Cerebellar nuclear complex (tissue), 1 donor: ENCODE measurements around the gene SPRTN.
A peak's percentile ranks its signal among the peaks of the same experiment; 100 is the strongest.
"Not testable (repeated sequence)": the region's sequence is repeated elsewhere in the genome, so short reads cannot be mapped to it uniquely, and the experiment has no call there.

Experiments used
- DNase-seq, 2 experiments: peaks; one replicate each; lab custom pipeline; 2025; lab: John Stamatoyannopoulos, UW

The SPRTN gene

DNA sequence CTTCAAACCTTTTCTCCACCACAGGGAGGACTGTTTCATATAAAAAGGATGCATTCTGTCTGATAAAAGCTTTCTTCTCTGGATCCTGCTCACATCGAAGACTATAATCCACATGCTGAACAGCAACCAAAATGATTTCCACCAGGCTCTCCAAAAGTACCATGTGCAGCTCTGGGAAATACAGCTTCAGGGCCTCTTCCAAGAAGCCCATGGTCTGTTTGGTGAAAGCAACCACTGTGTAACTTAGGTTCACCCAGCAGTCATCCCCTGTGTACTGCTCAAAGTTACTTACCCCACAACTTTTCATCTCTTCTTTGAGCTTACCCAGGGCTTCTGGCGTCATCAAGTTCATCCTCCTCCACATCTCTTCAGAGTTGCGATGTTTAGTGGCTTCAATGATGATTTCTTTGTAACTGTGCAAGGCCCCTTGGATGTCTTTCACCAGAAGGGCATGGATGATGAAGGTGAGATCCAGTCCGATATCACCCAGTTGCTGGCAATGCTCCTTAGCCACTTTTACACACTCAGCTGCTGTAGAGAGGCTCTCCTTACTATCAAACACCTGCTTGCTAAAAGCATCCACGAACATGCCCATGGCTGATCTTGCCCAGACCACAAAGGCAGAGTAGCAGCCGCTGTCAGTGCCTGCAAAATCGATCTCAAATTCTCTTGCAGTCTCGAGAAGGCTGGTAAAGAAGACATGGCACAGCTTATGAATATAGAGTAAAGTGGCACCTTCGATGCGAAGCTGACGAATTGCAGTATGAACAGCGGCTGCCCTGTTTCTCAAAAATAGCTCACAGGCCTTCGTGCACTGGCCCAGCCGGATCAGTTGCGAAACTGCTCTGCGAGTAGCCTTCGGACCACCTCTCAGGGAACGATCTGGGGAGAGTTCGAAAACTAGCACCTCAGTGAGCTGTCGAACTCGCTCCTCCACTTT, 2.2 kb upstream of the SPRTN start:
- DNase-seq, result no peak

GRCh38 chr1:231337043-231337471, 1.0 kb upstream of the SPRTN start:
- DNase-seq, result no peak

DNA sequence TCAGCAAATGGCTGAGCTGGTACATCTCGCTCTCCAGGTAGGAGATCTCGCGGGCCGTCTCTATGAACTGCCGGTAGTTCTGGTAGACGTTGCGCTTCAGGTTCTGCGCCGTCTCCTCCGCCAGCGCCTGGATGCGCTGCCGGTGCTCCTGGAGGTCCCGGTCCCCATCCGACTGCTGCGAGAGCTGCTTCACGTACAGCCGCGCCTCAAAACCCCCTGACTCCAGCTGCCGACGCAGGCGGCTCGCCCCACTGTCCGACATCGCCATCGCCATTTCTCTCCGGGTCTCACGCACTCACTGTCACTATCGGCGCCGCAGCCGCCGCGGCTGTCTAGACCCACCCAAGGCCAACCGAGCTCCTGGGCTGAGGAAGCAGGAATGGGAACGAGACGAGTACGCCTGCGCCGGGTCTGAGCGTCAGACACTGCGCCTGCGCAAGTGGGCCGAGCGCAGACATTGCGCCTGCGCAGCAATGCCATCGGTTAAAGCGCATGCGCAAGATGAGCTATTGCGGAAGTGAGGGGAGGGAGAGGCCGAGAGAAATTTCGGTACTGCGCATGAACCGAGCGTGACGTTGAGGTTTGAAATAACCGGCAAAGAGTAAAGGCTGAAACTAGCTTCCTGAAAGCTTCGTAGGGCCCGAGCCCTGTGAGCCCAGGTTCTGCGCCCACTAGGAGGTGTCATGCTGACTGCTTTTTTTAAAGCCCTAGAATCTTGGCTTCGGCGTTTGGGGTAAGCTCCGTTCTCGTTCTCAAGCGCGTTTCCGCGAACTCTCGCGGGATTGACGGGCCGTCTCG, 422 bp upstream of the SPRTN start, which contains the start of gene EXOC8:
EXOC8 (minus strand) TSS at position 381 of the 798 bp plus-strand sequence; CDS start at position 274, 107 bp downstream.
- DNase-seq, result peak; percentile 59 to 91

GRCh38 chr1:231340328-231341013, 2.4 kb downstream of the SPRTN start:
- DNase-seq, result no peak

- no peak for DNase-seq
Measured at GRCh38 chr1:231347961-231348360, 9.9 kb downstream of the SPRTN start.

GRCh38 chr1:231348442-231348841, 10.3 kb downstream of the SPRTN start:
- DNase-seq, result no peak

DNA sequence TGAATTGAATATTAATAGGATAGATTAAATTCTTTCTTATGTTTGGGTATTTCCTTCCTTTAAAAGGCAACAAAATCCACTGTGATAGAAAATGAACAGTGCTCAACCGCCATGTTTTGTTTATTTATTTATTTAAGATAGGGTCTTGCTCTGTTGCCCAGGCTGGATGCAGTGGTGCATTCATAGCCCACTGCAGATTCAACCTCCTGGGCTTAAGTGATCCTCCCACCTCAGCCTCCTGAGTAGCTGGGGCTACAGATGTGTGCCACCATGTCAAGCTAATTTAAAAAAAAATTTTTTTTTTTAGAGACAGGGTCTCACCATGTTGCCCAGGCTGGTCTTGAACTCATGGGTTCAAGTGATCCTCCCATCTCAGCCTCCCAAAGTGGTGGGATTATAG, 10.8 kb downstream of the SPRTN start:
- DNase-seq, result not testable (repeated sequence)

- no peak for DNase-seq
Measured at GRCh38 chr1:231351816-231352215, 13.7 kb downstream of the SPRTN start.

DNA sequence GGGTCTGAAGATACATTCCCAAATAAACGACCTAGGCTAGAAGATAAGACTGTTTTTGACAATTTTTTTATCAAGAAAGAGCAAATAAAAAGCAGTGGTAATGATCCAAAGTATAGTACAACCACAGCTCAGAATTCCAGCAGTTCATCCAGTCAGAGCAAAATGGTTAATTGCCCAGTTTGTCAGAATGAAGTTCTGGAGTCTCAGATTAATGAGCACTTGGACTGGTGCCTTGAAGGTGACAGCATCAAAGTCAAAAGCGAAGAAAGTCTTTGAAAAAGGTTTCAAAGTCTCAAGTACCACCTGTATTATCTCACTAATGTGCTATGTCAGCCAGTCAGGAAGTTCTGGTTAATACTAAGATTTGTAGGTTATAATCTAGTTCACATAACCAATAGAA, 15.0 kb downstream of the SPRTN start:
- no peak for DNase-seq

DNA sequence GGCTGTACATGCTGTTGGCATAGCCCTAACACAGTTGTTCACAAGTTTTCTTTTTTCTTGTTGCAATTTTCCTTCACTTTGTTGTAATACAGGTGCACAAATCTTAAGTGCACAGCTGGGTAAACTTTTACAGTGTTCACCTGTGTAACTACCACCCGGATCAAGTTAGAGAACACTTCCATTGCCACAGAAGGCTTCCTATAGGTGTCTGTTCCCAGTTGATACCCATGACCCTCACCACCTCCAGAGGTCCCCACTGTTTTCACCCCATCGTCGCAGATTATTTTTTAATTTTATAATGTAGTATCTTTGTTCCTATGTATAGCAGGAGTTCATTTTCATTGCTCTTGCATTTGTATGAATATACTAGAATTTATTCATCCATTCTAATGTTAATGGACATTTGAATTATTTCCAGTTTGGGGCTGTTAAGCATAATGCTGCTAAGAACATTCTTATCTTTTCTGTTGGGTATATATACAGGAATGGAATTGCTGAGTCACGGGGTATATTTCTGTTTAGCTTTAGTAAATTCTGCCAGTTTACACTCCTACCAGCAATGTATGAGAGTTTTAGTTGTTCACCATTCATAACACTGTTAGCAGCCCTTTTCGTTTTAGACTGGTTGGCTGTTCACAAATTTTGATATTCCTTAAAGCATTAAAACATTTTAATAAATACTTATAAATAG, 16.4 kb downstream of the SPRTN start:
- DNase-seq, result no peak

- DNase-seq, result no peak
Measured at GRCh38 chr1:231355171-231355570, 17.1 kb downstream of the SPRTN start.

- DNase-seq, result no peak
Measured at GRCh38 chr1:231357187-231357772, 19.2 kb downstream of the SPRTN start.

GRCh38 chr1:231357831-231358354, 19.8 kb downstream of the SPRTN start:
- DNase-seq, result peak in 1 of 2 experiments; percentile 28

GRCh38 chr1:231359113-231359512, 21.0 kb downstream of the SPRTN start:
- DNase-seq, result no peak

DNA sequence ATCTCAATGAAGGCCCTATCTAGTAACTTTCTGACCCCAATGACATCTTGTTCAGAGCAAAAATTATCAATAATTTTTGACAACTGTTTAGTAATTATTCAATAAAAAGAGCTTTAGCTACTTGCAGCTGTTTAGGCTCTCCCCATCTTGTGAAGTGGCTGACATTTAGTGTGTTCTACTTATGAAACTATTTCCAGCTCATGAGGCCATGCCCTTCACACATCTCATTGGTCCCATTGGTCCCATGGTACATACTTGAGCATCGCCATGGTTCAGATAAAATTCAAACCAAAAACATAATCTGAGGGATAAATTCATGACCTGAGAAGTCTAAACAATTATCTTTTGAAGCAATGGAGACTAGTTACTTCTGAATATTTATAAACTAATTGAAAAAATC, 24.2 kb downstream of the SPRTN start:
- DNase-seq, result no peak

DNA sequence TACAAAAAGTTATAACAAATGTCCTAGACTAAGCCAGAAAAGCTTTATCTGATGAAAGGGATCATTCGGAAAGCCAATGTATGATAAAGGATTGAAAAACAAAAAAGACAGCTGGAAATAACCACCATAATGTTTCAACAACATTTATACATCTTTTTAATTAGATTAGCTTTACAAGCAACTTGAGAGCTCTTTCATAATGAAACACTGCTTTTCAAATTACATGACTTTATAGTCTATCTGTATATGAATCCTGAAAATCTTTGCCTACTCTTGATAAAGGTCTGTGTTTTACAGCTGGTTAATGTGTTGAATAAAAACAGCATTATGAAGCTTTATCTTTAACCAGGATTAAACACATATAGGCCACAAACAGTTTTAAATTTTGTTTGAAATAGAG, 25.5 kb downstream of the SPRTN start:
- DNase-seq, result no peak

DNA sequence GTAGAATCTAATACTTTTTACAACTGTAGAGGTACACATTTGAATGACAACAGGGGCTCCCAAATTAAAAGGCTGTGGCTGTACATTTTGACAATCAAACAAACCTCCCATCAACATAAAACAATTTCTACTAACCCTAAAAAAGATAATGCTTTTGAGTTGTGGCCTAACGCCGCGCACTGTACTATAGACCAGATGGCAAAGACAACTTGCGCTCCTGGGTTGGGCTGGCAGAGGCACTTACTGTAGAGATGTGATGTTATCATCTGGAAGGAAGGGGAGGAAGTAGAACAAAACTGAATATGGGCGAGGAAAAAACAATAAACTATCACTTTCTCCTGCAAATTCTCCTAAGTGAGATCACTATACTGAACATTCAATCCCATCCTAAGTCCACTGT, 26.1 kb downstream of the SPRTN start:
- no peak for DNase-seq

GRCh38 chr1:231369282-231369681, 31.2 kb downstream of the SPRTN start:
- DNase-seq, result no peak

DNA sequence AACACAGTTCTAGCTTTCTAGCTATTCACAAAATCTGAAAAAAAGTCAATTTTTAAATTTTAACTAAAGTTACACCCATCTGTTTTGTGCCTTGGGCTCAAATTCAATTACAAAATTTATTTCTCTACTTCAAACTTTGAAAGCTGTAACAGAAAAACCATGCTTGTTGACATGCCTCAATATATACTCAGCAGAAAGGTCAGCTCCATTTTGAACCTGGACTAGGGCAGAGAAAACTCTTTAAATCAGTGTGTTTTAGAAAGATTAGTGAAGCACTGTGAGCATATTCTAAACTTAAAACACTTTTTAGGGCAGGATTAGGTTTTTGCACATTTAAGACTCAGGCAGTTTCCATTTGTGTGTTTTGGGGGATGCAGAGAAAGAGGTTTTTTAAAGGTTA, 34.4 kb downstream of the SPRTN start:
- DNase-seq, result no peak

DNA sequence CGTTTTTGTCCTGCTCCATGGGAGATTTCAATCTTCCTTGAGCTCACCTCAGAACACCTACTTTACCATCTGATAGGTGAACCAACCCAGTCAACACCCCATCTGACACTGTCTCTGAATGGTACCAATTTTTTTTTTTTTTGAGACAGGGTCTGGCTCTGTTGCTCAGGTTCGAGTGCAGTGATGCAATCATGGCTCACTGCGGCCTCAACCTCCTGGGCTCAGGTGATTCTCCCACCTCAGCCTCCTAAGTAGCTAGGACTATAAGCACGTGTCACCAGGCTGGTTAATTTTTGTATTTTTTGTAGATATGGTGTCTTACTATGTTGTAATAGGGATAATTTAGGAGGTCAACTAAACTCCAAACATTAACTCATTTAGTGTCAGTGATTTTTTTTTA, 36.3 kb downstream of the SPRTN start:
- DNase-seq, result no peak

- no peak for DNase-seq
Measured at GRCh38 chr1:231376101-231376500, 38.0 kb downstream of the SPRTN start.
